Measurements from ENCODE around the gene AMOTL1. TPM values are rescaled to one million over a fixed set of nuclear protein-coding genes. Genes with fewer than 3 reads are reported as not detected.
A peak's percentile ranks its signal among the peaks of the same experiment; 100 is the strongest.

Gene AMOTL1
- polyA plus RNA-seq, 1 donor (not counting 4 experiments of a cell fraction or from before 2014, with no cell fraction given): 86.5 TPM

- no peak for DNase-seq (ENCODE audit: low read depth, low spot score)
- peak; percentile 82 for FAIRE-seq
- peaks cover 82% of the 10 kb centered on the region for H3K4me1 ChIP-seq (ENCODE audit: control insufficient read depth, extremely low read depth, insufficient read depth, low read length)
These were observed 38.0 kb upstream of the AMOTL1 start for GRCh38 chr11:94730153-94730552.

GRCh38 chr11:94731880-94732601 is 36.1 kb upstream of the AMOTL1 start:
- peak; percentile 46 for DNase-seq (ENCODE audit: low read depth, low spot score)
- FAIRE-seq: peak; percentile 99
- TF ChIP-seq CTCF (optimal IDR thresholded peaks at IDR 0.05 in 1 of 3, IDR thresholded peaks at IDR 0.05 in 1 of 3, conservative IDR thresholded peaks at IDR 0.05 in 1 of 3; ENCODE audit: extremely low read depth in 1 of 3, insufficient read depth in 2 of 3, low read length in 3 of 3) (no peak), EZH2 (IDR thresholded peaks at IDR 0.05; ENCODE audit: low read length) (no peak)
- Histone ChIP-seq H3K9me1 (ENCODE audit: control insufficient read depth, extremely low read depth, insufficient read depth, low read length) (peaks cover 2% of the 10 kb centered on the region), H3K27ac (ENCODE audit: control insufficient read depth, insufficient read depth, low read length) (peak overlapping the region; percentile 81), H3K4me2 (ENCODE audit: control insufficient read depth, extremely low read depth, insufficient read depth, low read depth, low read length) (peak overlapping the region; percentile 48), H3K79me2 (ENCODE audit: control insufficient read depth, insufficient read depth, low read length) (peaks cover 48% of the 10 kb centered on the region), H3K27me3 (ENCODE audit: control insufficient read depth, extremely low read depth, insufficient read depth, low read length) (no peaks in the 10 kb centered on the region), H3K36me3 (ENCODE audit: control insufficient read depth in 2 of 2, extremely low read depth in 1 of 2, insufficient read depth in 2 of 2, low read length in 2 of 2) (peaks cover 22 to 45% of the 10 kb centered on the region in 2 experiments), H3K9me3 (ENCODE audit: control insufficient read depth, low read depth, low read length) (no peaks in the 10 kb centered on the region), H2AFZ (ENCODE audit: control insufficient read depth, low read length) (no peak overlapping the region), H4K20me1 (ENCODE audit: control insufficient read depth, extremely low read depth, insufficient read depth, low read length) (no peaks in the 10 kb centered on the region), H3K4me3 (ENCODE audit: control insufficient read depth in 2 of 3, extremely low read depth in 1 of 3, insufficient read depth in 2 of 3, low read depth in 1 of 3, low read length in 3 of 3) (no peak overlapping the region), H3K9ac (ENCODE audit: control insufficient read depth, extremely low read depth, insufficient read depth, low read length) (peak overlapping the region; percentile 42), H3K4me1 (ENCODE audit: control insufficient read depth, extremely low read depth, insufficient read depth, low read length) (peaks cover 85% of the 10 kb centered on the region)
- dilution Hi-C loops (cut with MboI; ENCODE audit: extremely low pct_ligation_motif_present, low sequenced_read_pairs): no loop called here

More at GRCh38 chr11:94730153-94730552, 38.0 kb upstream of the AMOTL1 start:
- Histone ChIP-seq H3K9me1 (ENCODE audit: control insufficient read depth, extremely low read depth, insufficient read depth, low read length) (peaks cover 2% of the 10 kb centered on the region), H4K20me1 (ENCODE audit: control insufficient read depth, extremely low read depth, insufficient read depth, low read length) (no peaks in the 10 kb centered on the region), H3K9ac (ENCODE audit: control insufficient read depth, extremely low read depth, insufficient read depth, low read length) (no peak overlapping the region), H3K27ac (ENCODE audit: control insufficient read depth, insufficient read depth, low read length) (peak overlapping the region; percentile 81), H3K79me2 (ENCODE audit: control insufficient read depth, insufficient read depth, low read length) (peaks cover 47% of the 10 kb centered on the region), H3K4me2 (ENCODE audit: control insufficient read depth, extremely low read depth, insufficient read depth, low read depth, low read length) (no peak overlapping the region), H3K27me3 (ENCODE audit: control insufficient read depth, extremely low read depth, insufficient read depth, low read length) (no peaks in the 10 kb centered on the region), H3K9me3 (ENCODE audit: control insufficient read depth, low read depth, low read length) (no peaks in the 10 kb centered on the region), H3K4me3 (ENCODE audit: control insufficient read depth in 2 of 3, extremely low read depth in 1 of 3, insufficient read depth in 2 of 3, low read depth in 1 of 3, low read length in 3 of 3) (no peak overlapping the region), H3K36me3 (ENCODE audit: control insufficient read depth in 2 of 2, extremely low read depth in 1 of 2, insufficient read depth in 2 of 2, low read length in 2 of 2) (peaks cover 22 to 40% of the 10 kb centered on the region in 2 experiments), H2AFZ (ENCODE audit: control insufficient read depth, low read length) (no peak overlapping the region)
- dilution Hi-C loops (cut with MboI; ENCODE audit: extremely low pct_ligation_motif_present, low sequenced_read_pairs): no loop called here
- TF ChIP-seq CTCF (optimal IDR thresholded peaks at IDR 0.05 in 1 of 3, IDR thresholded peaks at IDR 0.05 in 1 of 3, conservative IDR thresholded peaks at IDR 0.05 in 1 of 3; ENCODE audit: extremely low read depth in 1 of 3, insufficient read depth in 2 of 3, low read length in 3 of 3) (no peak), EZH2 (IDR thresholded peaks at IDR 0.05; ENCODE audit: low read length) (no peak)

All from keratinocyte (primary cell).